CD4-positive, alpha-beta T cell (primary cell): ENCODE measurements around the gene MAMLD1. TPM values are rescaled to one million over a fixed set of nuclear protein-coding genes. Genes with fewer than 3 reads are reported as not detected.

ENCODE experiments used
- ATAC-seq: fragments of 200-7000 bp; cut with Tn5 transposase; one replicate; pipeline ENCODE4 v1.10.0; 2022; ENCODE audit warnings: mild to moderate bottlenecking; ENCODE audit not compliant: poor library complexity
- CTCF ChIA-PET: fragments of 350-600 bp; sonication (Branson Sonifier 250); formaldehyde crosslinking; loops from one replicate; lab custom pipeline; 2021; ENCODE audit warnings: antibody characterized with exemption, inconsistent platforms; lab: Charles Lee
- POLR2A ChIA-PET: fragments of 350-600 bp; sonication (Branson Sonifier 250); formaldehyde crosslinking; loops from one replicate; lab custom pipeline; 2021; ENCODE audit warnings: antibody characterized with exemption, inconsistent platforms; lab: Charles Lee
- DNase-seq, 14 experiments: peaks; one replicate each; pipeline ENCODE4 v3.0.0-alpha.2; 2013 to 2020; ENCODE audit warnings: mixed read lengths in 2 of 14
- H3K27ac ChIP-seq, 2 donors: one replicate each; pipeline versions ENCODE4 v1.5.1 to v1.7.0; 2013; ENCODE audit warnings: low read length in 2 of 2, low read depth in 1 of 2, mild to moderate bottlenecking in 1 of 2
- H3K27me3 ChIP-seq, 2 experiments: 1 replicate in 1 of 2; 2 replicates in 1 of 2; pipeline versions ENCODE4 v1.6.1 to v1.7.0; 2013; ENCODE audit warnings: low read length in 2 of 2, control low read depth in 1 of 2, mild to moderate bottlenecking in 1 of 2, moderate library complexity in 1 of 2; ENCODE audit not compliant: insufficient read depth in 2 of 2, control insufficient read depth in 1 of 2
- H3K36me3 ChIP-seq: one replicate; pipeline ENCODE4 v1.6.1; 2013; ENCODE audit warnings: low read length, control low read depth; ENCODE audit not compliant: insufficient read depth
- H3K4me1 ChIP-seq: one replicate; pipeline ENCODE4 v1.6.1; 2013; ENCODE audit warnings: low read length, control low read depth; ENCODE audit not compliant: insufficient read depth
- H3K4me3 ChIP-seq: one replicate; pipeline ENCODE4 v1.5.1; 2013; ENCODE audit warnings: mild to moderate bottlenecking, low read length, moderate library complexity
- H3K9me3 ChIP-seq, 2 experiments: 1 replicate in 1 of 2; 2 replicates in 1 of 2; pipeline versions ENCODE4 v1.6.1 to v1.7.0; 2013; ENCODE audit warnings: low read length in 2 of 2, mild to moderate bottlenecking in 2 of 2, control low read depth in 1 of 2, moderate library complexity in 1 of 2; ENCODE audit not compliant: control insufficient read depth in 1 of 2, insufficient read depth in 1 of 2
- H3K27ac Mint-ChIP-seq: one replicate; pipeline ENCODE4 v1.8.0; 2020; ENCODE audit warnings: mixed read lengths
- H3K27me3 Mint-ChIP-seq: one replicate; pipeline ENCODE4 v1.8.0; 2021; ENCODE audit warnings: mixed read lengths
- H3K36me3 Mint-ChIP-seq: one replicate; pipeline ENCODE4 v1.8.0; 2021; ENCODE audit warnings: low read depth, mixed read lengths
- H3K4me1 Mint-ChIP-seq: one replicate; pipeline ENCODE4 v1.8.0; 2021; ENCODE audit warnings: low read depth, mixed read lengths
- H3K4me3 Mint-ChIP-seq: one replicate; pipeline ENCODE4 v1.8.0; 2020; ENCODE audit warnings: mild to moderate bottlenecking, mixed read lengths
- H3K9me3 Mint-ChIP-seq: one replicate; pipeline ENCODE4 v1.8.0; 2020; ENCODE audit warnings: mixed read lengths
- intact Hi-C, 2 experiments: fragments of 100-400 bp; cut with DNase I in 1 of 2; cut with micrococcal nuclease in 1 of 2; formaldehyde crosslinking; loops; one replicate each; pipeline versions ENCODE4 v1.15.1 to v1.9.0; 2023 to 2025; cut with DNase I, micrococcal nuclease
- total RNA-seq, 174 experiments: library from RNA in 2 of 174; stranded (reverse) in 2 of 174; gene quantifications; one replicate each; pipeline ENCODE4 v1.2.3 and lab custom pipeline; 2021 to 2026
- TF ChIP-seq, protein P1 (sequence below): fragments of 200-600 bp; IDR thresholded peaks from one replicate; pipeline ENCODE4 v1.8.0; 2022; ENCODE audit warnings: antibody characterized with exemption, mild to moderate bottlenecking

Gene MAMLD1
- total RNA-seq, 2 experiments from 2014 or later, result 0.45 to 0.96 TPM

DNA sequence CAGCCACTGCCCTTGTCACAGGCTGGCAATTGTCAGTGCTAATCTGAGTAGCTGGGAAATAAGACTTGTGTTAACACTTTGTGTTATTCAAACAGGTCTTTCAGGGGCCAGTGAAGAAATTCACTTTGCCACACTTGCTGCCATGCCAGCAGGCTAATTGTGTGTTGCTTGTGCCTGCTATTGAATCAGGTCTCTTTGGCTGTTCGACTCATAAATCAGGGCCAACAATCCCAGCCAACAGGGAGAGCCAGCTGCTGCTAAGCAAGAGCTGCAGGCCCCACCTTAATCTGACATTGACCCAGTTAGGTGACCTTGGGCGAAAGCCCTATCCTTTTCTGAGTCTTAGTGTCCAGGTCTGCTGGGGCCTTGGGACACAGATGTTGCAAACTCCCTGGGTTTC, 28.1 kb upstream of the MAMLD1 start:
- no peaks in the 10 kb centered on the region for H3K27me3 Mint-ChIP-seq
- Histone ChIP-seq H3K4me3 (no peak overlapping the region), H3K9me3 (no peaks in the 10 kb centered on the region), H3K4me1 (peaks cover 3% of the 10 kb centered on the region), H3K27me3 (no peaks in the 10 kb centered on the region), H3K27ac (no peak overlapping the region), H3K36me3 (no peaks in the 10 kb centered on the region)
- CTCF ChIA-PET, result no interaction called here
- ATAC-seq (no peak), DNase-seq (no peak)
- peaks cover 12% of the 10 kb centered on the region for H3K4me1 Mint-ChIP-seq
- intact Hi-C loops, result no loop called here
- POLR2A ChIA-PET, result no interaction called here
- no peaks in the 10 kb centered on the region for H3K9me3 Mint-ChIP-seq
- H3K27ac Mint-ChIP-seq, result no peak overlapping the region
- no peaks in the 10 kb centered on the region for H3K36me3 Mint-ChIP-seq
- TF ChIP-seq, protein P1, sequence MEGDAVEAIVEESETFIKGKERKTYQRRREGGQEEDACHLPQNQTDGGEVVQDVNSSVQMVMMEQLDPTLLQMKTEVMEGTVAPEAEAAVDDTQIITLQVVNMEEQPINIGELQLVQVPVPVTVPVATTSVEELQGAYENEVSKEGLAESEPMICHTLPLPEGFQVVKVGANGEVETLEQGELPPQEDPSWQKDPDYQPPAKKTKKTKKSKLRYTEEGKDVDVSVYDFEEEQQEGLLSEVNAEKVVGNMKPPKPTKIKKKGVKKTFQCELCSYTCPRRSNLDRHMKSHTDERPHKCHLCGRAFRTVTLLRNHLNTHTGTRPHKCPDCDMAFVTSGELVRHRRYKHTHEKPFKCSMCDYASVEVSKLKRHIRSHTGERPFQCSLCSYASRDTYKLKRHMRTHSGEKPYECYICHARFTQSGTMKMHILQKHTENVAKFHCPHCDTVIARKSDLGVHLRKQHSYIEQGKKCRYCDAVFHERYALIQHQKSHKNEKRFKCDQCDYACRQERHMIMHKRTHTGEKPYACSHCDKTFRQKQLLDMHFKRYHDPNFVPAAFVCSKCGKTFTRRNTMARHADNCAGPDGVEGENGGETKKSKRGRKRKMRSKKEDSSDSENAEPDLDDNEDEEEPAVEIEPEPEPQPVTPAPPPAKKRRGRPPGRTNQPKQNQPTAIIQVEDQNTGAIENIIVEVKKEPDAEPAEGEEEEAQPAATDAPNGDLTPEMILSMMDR, result no peak
- H3K4me3 Mint-ChIP-seq, result no peak overlapping the region

DNA sequence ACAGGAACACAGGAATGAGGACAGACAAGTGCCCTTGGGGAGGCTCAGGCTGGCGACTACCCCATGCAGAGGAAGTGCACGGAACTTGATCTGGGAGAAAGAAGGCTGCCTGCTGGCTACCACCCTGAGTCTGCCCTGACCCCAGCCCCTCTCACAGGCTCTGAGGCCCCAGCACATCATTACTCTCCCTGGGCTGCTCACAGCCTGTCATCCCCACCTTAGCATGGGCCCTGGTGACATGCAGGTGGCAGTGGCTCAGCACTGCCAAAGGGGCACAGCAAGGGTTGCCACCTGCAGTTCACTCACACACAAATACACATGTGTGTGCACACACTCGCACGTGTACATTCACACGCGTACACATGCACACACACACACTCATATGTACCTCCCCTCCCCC, 26.1 kb upstream of the MAMLD1 start:
- intact Hi-C loops, result no loop called here
- Histone ChIP-seq H3K36me3 (no peaks in the 10 kb centered on the region), H3K9me3 (no peaks in the 10 kb centered on the region), H3K4me3 (no peak overlapping the region), H3K27ac (no peak overlapping the region), H3K27me3 (no peaks in the 10 kb centered on the region), H3K4me1 (peaks cover 3% of the 10 kb centered on the region)
- no peak for DNase-seq
- no peaks in the 10 kb centered on the region for H3K36me3 Mint-ChIP-seq
- POLR2A ChIA-PET, result no interaction called here
- H3K27ac Mint-ChIP-seq, result no peak overlapping the region
- peaks cover 12% of the 10 kb centered on the region for H3K4me1 Mint-ChIP-seq
- CTCF ChIA-PET, result no interaction called here
- no peaks in the 10 kb centered on the region for H3K27me3 Mint-ChIP-seq
- TF ChIP-seq, protein P1, result no peak
- H3K4me3 Mint-ChIP-seq, result no peak overlapping the region
- H3K9me3 Mint-ChIP-seq, result no peaks in the 10 kb centered on the region
- no peak for ATAC-seq

DNA sequence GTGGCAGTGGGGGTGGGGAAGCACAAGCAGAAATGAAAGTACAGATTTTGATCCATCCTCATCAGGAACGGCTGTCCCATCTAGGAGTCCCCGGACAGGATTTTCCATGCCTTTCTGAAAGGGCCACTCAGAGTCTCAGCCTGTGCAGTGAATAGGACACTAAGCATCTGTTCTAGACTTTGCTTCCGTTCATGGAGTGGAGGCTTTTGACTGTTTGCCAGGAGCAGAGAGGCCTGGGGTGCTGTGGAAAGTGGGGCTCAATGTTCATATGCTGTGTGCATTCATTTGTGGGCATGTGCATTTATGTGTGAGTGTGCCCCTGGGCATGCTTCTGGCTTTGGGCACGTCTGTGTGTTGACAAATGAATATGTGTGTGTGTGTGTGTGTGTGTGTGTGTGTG, 25.6 kb upstream of the MAMLD1 start:
- H3K27me3 Mint-ChIP-seq, result no peaks in the 10 kb centered on the region
- no peaks in the 10 kb centered on the region for H3K36me3 Mint-ChIP-seq
- Histone ChIP-seq H3K4me3 (no peak overlapping the region), H3K4me1 (peaks cover 3% of the 10 kb centered on the region), H3K36me3 (no peaks in the 10 kb centered on the region), H3K9me3 (no peaks in the 10 kb centered on the region), H3K27me3 (no peaks in the 10 kb centered on the region), H3K27ac (no peak overlapping the region)
- no peak overlapping the region for H3K4me3 Mint-ChIP-seq
- ATAC-seq, result no peak
- peaks cover 12% of the 10 kb centered on the region for H3K4me1 Mint-ChIP-seq
- intact Hi-C loops, result no loop called here
- no peak for DNase-seq
- ChIA-PET POLR2A (no interaction called here), CTCF (no interaction called here)
- TF ChIP-seq, protein P1, result no peak
- H3K27ac Mint-ChIP-seq, result no peak overlapping the region
- no peaks in the 10 kb centered on the region for H3K9me3 Mint-ChIP-seq
